SH-SY5Y (cell line): ENCODE results near the gene DMRTC2.

Experiments used
- GATA2 ChIP-seq: IDR thresholded peaks from 2 replicates; pipeline ENCODE4 v1.6.1; 2011; ENCODE audit warnings: mild to moderate bottlenecking, low read depth, low read length
- GATA3 ChIP-seq: IDR thresholded peaks from 2 replicates; pipeline ENCODE4 v1.6.1; 2011; ENCODE audit warnings: low read depth, mild to moderate bottlenecking, low read length, moderate library complexity

DNA sequence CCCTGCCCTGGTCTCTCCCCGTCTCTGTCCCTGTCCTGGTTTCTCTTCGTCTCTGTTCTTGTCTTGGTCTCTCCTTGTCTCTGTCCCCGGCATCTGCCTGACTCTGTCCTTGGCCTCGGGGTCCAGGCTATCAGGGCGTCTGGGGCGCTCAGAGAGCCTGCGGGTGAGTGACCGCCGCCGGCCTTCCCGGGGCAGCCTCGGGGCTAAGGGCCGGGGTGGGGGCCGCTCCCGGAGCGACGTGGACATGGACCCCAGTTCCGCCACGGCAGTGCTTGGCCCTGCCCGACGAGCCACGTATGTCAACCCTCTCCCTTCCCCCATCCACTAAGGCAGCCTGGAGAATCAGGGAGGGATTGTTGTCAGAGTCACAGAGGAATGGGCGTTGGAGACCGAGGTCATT, 53.0 kb downstream of the DMRTC2 start:
- TF ChIP-seq GATA2 (no peak), GATA3 (no peak)
